HEK293 (cell line): ENCODE measurements around the gene METRNL.

Experiments
- CTCF ChIA-PET: fragments of 350-600 bp; formaldehyde crosslinking; extraction: SDS; loops from one replicate; lab custom pipeline; 2021; ENCODE audit warnings: antibody characterized with exemption; lab: Yijun Ruan, JAX
- POLR2A ChIA-PET: fragments of 300-600 bp; formaldehyde crosslinking; extraction: SDS; loops from one replicate; lab custom pipeline; 2020; ENCODE audit warnings: antibody characterized with exemption, inconsistent platforms; lab: Yijun Ruan, JAX
- H3K27ac ChIP-seq: fragments of 200-500 bp; sonication (Bioruptor generic); 2 replicates; pipeline ENCODE4 v1.5.1; 2014; ENCODE audit warnings: low read depth, low read length, control low read depth, inconsistent platforms; ENCODE audit errors: extremely low read depth
- H3K36me3 ChIP-seq, 2 experiments: fragments of 200-500 bp in 1 of 2; sonication (Bioruptor generic) in 1 of 2; 1 replicate in 1 of 2; 2 replicates in 1 of 2; pipeline ENCODE4 v1.5.1; 2014 to 2017; ENCODE audit warnings: inconsistent platforms in 2 of 2, low read length in 2 of 2; ENCODE audit not compliant: control insufficient read depth in 2 of 2, insufficient read depth in 1 of 2
- H3K4me1 ChIP-seq: fragments of 200-500 bp; sonication (Bioruptor generic); 2 replicates; pipeline ENCODE4 v1.5.1; 2014; ENCODE audit warnings: mild to moderate bottlenecking, low read length, inconsistent platforms; ENCODE audit not compliant: control insufficient read depth, insufficient read depth
- H3K4me3 ChIP-seq: 2 replicates; pipeline ENCODE4 v1.5.1; 2011; ENCODE audit warnings: low read depth, mild to moderate bottlenecking, control low read depth, low read length, moderate library complexity
- H3K9me3 ChIP-seq: fragments of 200-500 bp; sonication (Bioruptor generic); 2 replicates; pipeline ENCODE4 v1.5.1; 2014; ENCODE audit warnings: low read depth, low read length, inconsistent platforms; ENCODE audit not compliant: control insufficient read depth, insufficient read depth
- OSR2 ChIP-seq: fragments of 450-650 bp; formaldehyde crosslinking; IDR thresholded peaks from 2 replicates; pipeline ENCODE4 v1.5.1; 2016; ENCODE audit warnings: missing biosample characterization, missing genetic modification characterization
- ZBTB10 ChIP-seq: fragments of 450-650 bp; formaldehyde crosslinking; IDR thresholded peaks from 2 replicates; pipeline ENCODE4 v1.5.1; 2016; ENCODE audit warnings: missing biosample characterization, missing genetic modification characterization
- ZIC2 ChIP-seq: fragments of 450-650 bp; formaldehyde crosslinking; IDR thresholded peaks from 2 replicates; pipeline ENCODE4 v1.5.1; 2016; ENCODE audit warnings: missing biosample characterization, missing genetic modification characterization
- ZNF138 ChIP-seq: fragments of 450-650 bp; formaldehyde crosslinking; IDR thresholded peaks from 2 replicates; pipeline ENCODE4 v1.5.1; 2016; ENCODE audit warnings: missing biosample characterization, missing genetic modification characterization, borderline replicate concordance
- ZNF155 ChIP-seq: fragments of 450-650 bp; formaldehyde crosslinking; IDR thresholded peaks from 2 replicates; pipeline ENCODE4 v1.5.1; 2016; ENCODE audit warnings: missing biosample characterization, missing genetic modification characterization
- ZNF18 ChIP-seq: fragments of 450-650 bp; formaldehyde crosslinking; IDR thresholded peaks from 2 replicates; pipeline ENCODE4 v1.5.1; 2016; ENCODE audit warnings: missing biosample characterization, missing genetic modification characterization
- ZNF19 ChIP-seq: fragments of 450-650 bp; formaldehyde crosslinking; IDR thresholded peaks from 2 replicates; pipeline ENCODE4; 2016; ENCODE audit warnings: missing biosample characterization, missing genetic modification characterization, low read depth
- ZNF24 ChIP-seq: fragments of 450-650 bp; formaldehyde crosslinking; IDR thresholded peaks from 2 replicates; pipeline ENCODE4 v1.5.1; 2016; ENCODE audit warnings: missing biosample characterization, missing genetic modification characterization
- ZNF266 ChIP-seq: fragments of 450-650 bp; formaldehyde crosslinking; IDR thresholded peaks from 2 replicates; pipeline ENCODE4 v1.5.1; 2016; ENCODE audit warnings: missing biosample characterization, missing genetic modification characterization, low read depth
- ZNF311 ChIP-seq: fragments of 450-650 bp; formaldehyde crosslinking; IDR thresholded peaks from 2 replicates; pipeline ENCODE4 v1.5.1; 2017; ENCODE audit warnings: missing biosample characterization, missing genetic modification characterization, borderline replicate concordance
- ZNF335 ChIP-seq: fragments of 450-650 bp; formaldehyde crosslinking; conservative IDR thresholded peaks from 2 replicates; pipeline ENCODE4 v1.5.1; 2016; ENCODE audit warnings: missing biosample characterization, missing genetic modification characterization
- ZNF529 ChIP-seq: fragments of 450-650 bp; formaldehyde crosslinking; IDR thresholded peaks from 2 replicates; pipeline ENCODE4 v1.5.1; 2017; ENCODE audit warnings: missing genetic modification characterization, missing biosample characterization; ENCODE audit not compliant: insufficient replicate concordance
- ZNF571 ChIP-seq: fragments of 450-650 bp; formaldehyde crosslinking; IDR thresholded peaks from 2 replicates; pipeline ENCODE4 v1.5.0; 2017; ENCODE audit warnings: missing biosample characterization, missing genetic modification characterization
- ZNF600 ChIP-seq: fragments of 450-650 bp; formaldehyde crosslinking; IDR thresholded peaks from 2 replicates; pipeline ENCODE4 v1.5.1; 2016; ENCODE audit warnings: missing biosample characterization, missing genetic modification characterization
- ZNF624 ChIP-seq: fragments of 450-650 bp; formaldehyde crosslinking; IDR thresholded peaks from 2 replicates; pipeline ENCODE4 v1.5.1; 2017; ENCODE audit warnings: missing biosample characterization, missing genetic modification characterization
- ZXDB ChIP-seq: fragments of 450-650 bp; formaldehyde crosslinking; IDR thresholded peaks from 2 replicates; pipeline ENCODE4 v1.5.1; 2016; ENCODE audit warnings: missing biosample characterization, missing genetic modification characterization
- TF ChIP-seq, protein P1 (sequence below): fragments of 450-650 bp; formaldehyde crosslinking; IDR thresholded peaks from 2 replicates; pipeline ENCODE4 v1.5.1; 2016; ENCODE audit warnings: missing biosample characterization, missing genetic modification characterization

Gene METRNL

DNA sequence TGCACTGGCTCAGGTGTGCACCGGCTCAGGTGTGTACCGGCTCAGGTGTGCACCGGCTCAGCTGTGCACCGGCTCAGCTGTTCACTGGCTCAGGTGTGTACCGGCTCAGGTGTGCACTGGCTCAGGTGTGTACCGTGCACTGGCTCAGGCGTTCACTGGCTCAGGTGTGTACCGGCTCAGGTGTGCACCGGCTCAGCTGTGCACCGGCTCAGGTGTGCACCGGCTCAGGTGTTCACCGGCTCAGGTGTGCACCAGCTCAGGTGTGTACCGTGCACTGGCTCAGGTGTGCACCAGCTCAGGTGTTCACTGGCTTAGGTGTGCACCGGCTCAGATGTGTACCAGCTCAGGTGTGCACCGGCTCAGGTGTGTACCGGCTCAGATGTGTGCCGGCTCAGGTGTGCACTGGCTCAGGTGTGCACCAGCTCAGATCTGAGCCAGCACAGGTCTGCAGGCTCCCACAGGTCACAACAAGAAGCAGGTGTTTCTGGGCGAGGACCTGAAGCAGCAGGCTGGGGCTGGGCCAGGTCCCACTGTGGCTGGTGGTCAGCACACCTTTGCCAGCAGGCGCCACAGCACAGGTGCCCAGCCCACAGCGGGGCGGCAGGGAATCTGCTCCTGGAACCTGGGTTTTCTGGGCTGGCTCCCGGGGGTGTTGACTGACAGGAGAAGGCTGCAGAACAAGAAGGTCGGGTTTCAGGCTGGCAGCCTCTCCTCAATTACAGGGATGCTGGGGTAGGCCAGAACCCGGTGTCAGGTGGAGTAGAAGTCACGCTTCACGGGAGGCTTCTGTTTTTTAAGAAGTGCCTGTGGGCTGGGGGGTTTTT is 17.2 kb downstream of the METRNL start (continued):
- TF ChIP-seq ZNF24, result no peak
- no peak for TF ChIP-seq ZNF311 (tag by site-specific recombination)
- TF ChIP-seq ZNF18 (tag by site-specific recombination), result peak; percentile 86
- TF ChIP-seq ZXDB, result no peak
- peak; percentile 29; the same call in 1 of the 2 replicates for TF ChIP-seq OSR2 (tag by site-specific recombination)
- peak; percentile 42; the same call in 1 of the 2 replicates for TF ChIP-seq ZNF600 (tag by site-specific recombination)
- TF ChIP-seq ZBTB10 (tag by site-specific recombination), result no peak
- TF ChIP-seq ZNF571, result no peak
- TF ChIP-seq ZNF529 (tag by site-specific recombination), result no peak
- TF ChIP-seq, protein P1, sequence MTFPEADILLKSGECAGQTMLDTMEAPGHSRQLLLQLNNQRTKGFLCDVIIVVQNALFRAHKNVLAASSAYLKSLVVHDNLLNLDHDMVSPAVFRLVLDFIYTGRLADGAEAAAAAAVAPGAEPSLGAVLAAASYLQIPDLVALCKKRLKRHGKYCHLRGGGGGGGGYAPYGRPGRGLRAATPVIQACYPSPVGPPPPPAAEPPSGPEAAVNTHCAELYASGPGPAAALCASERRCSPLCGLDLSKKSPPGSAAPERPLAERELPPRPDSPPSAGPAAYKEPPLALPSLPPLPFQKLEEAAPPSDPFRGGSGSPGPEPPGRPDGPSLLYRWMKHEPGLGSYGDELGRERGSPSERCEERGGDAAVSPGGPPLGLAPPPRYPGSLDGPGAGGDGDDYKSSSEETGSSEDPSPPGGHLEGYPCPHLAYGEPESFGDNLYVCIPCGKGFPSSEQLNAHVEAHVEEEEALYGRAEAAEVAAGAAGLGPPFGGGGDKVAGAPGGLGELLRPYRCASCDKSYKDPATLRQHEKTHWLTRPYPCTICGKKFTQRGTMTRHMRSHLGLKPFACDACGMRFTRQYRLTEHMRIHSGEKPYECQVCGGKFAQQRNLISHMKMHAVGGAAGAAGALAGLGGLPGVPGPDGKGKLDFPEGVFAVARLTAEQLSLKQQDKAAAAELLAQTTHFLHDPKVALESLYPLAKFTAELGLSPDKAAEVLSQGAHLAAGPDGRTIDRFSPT (tag by site-specific recombination), result 0 out of 2 replicates have a peak, but pooled peaks have one; percentile 23
- TF ChIP-seq ZIC2, result no peak
- TF ChIP-seq ZNF155, result no peak
- TF ChIP-seq ZNF19 (tag by site-specific recombination), result no peak
- no peak for TF ChIP-seq ZNF138 (tag by site-specific recombination)

- ChIA-PET POLR2A (interaction anchor here (0.7 to 1.6 kb wide), 3 partner anchors 12 to 86 kb away, joined by 3 to 5 read pairs (median 3); partner anchors contain the start of gene METRNL), CTCF (no interaction called here)
- Histone ChIP-seq H3K9me3 (no peaks in the 10 kb centered on the region), H3K27ac (no peak overlapping the region), H3K36me3 (peaks cover 0 to 37% of the 10 kb centered on the region in 2 experiments; a peak in 1 of 3 replicates), H3K4me1 (peaks cover 5% of the 10 kb centered on the region; the same call in 1 of the 2 replicates), H3K4me3 (no peak overlapping the region)
- TF ChIP-seq ZNF624, result no peak
- TF ChIP-seq ZNF335 (tag by site-specific recombination), result no peak
- TF ChIP-seq ZNF266 (tag by site-specific recombination), result no peak
- TF ChIP-seq ZNF155, result no peak
These were observed 18.4 kb downstream of the METRNL start for GRCh38 chr17:83097831-83098230.
